GM18858 (cell line): ENCODE results near the gene EDARADD.

Source experiments
- ATAC-seq: cut with Tn5 transposase; IDR thresholded peaks from one replicate; pipeline ENCODE4 v1.9.1; 2021; ENCODE audit not compliant: unreplicated experiment

EDARADD gene

GRCh38 chr1:236392182-236392581 is 1.9 kb upstream of the EDARADD start:
- ATAC-seq, result no peak

DNA sequence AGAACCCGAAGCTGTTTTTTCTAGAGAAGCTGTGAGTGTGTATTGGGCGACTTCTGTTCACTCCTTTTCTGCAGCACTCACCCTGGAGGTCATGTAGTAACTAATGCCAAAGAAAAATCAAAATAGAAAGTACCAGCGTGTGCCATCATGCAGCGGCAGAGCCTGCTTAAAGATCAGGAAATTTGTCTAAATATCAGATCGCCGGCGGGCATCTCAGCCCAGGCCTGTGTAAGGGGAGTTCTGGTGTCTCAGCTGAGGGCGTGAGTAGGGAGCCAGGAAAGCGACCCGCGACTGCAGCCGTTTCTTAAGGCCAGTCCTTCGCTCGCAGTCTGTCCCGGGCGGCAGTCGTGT is 768 bp downstream of the EDARADD start:
- ATAC-seq, result peak; percentile 30

DNA sequence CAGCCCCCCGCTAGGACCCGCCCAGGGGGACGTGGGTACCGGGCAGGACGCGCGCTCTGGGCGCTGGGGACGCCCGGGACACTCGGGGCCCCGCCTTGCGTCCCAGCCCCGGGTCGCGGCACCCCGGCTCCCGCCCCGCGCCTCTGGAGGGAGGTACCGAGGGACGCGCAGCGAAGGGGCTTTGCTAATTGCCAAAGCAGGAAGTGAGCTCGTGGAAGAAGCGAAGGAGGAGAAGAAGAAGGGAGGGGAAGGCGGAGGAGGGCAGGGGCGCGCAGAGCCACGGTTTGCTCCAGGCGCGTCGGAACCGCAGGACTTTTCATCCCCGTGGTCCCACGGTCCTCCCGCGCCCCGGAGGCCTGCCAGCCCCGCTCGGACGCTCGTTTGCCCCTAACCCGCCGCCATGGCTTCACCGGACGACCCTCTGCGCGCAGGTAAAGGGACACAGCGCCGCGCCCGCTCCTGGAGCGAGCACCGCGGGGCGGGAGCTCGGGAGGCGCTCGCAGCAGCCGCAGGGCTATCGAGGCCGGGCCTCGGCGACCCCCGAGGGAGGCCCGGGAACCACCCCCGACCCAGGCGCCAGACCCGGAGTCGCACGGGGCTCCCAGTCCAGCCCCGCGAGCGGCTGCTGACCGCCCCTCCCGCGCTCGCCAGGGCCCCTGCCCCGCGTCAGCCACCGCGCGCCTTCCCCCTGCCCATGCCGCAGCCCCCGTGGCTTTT is 1.3 kb downstream of the EDARADD start:
- peak; percentile 44 for ATAC-seq

DNA sequence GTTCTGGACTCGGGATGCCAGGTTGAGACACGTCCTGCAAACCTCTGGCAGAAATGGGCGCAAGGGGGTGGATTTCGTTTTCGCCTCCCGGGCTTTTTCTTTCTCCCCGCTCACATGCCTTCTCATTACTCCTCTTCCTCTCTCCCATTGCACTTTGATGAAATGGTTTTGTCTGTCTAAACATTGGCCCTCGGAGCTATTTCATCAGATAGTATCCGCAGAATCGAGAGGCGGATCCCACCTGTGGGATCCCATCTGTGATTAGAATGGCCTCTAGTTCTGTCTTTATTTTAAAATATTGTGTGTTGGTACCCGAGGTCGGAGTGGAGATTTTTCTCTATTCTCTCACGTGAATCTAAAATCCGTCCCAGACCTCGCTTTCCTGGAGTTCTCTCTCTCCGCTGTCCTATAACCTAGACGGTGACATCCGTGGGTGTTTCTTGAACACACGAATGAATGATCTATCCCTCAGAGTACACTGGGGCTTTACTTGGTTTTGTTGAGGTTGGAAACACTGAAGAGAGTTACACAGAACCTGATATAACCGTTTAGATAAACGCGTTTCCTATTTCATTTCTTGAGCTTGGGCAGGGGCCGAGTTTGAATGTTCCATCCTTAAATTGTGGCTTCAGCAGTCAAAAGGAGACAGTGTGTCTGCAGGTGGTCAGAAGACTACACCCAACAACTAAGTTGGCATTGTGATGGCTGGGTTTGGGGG is 2.0 kb downstream of the EDARADD start:
- ATAC-seq, result no peak

- ATAC-seq, result no peak
Observed at GRCh38 chr1:236396665-236397043, 2.6 kb downstream of the EDARADD start.

- no peak for ATAC-seq
Observed at GRCh38 chr1:236397173-236397759, 3.2 kb downstream of the EDARADD start.

DNA sequence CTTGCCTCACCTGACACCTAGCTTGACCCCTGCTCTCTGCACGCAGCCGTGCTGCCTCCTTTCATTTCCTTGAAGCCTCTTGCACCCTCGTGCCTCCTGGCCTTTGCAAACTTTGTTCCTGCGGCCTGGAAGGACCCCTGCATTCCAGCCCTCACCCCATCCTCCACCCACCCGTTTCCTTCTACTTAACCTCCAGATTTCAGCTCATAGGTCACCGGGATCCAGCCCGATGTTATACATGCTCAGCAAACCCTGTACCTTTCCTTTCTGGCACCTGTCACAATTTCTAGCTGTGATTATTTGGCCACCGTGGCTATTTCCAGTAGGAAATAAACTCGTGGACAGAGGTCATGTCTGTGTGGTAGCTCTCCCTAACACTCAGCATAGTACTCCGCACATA is 4.5 kb downstream of the EDARADD start:
- ATAC-seq, result no peak

- ATAC-seq, result no peak
Observed at GRCh38 chr1:236400061-236400603, 6.0 kb downstream of the EDARADD start.

DNA sequence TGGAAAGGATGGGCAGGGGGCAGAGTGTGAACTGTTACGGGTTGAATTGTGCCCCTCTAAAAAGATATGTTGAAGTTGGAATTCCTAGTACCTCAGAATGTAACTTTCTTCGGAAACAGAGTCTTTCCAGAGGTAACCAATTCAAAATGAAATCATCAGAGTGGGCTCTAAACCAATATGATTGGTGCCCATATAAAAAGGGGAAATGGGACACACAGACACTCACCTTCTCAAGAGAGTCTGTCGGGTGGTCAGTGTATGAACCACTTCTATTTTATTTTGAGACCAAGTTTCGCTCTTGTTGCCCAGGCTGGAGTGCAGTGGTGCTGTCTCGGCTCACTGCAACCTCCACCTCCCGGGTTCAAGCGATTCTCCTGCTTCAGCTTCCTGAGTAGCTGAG is 7.6 kb downstream of the EDARADD start:
- no peak for ATAC-seq

DNA sequence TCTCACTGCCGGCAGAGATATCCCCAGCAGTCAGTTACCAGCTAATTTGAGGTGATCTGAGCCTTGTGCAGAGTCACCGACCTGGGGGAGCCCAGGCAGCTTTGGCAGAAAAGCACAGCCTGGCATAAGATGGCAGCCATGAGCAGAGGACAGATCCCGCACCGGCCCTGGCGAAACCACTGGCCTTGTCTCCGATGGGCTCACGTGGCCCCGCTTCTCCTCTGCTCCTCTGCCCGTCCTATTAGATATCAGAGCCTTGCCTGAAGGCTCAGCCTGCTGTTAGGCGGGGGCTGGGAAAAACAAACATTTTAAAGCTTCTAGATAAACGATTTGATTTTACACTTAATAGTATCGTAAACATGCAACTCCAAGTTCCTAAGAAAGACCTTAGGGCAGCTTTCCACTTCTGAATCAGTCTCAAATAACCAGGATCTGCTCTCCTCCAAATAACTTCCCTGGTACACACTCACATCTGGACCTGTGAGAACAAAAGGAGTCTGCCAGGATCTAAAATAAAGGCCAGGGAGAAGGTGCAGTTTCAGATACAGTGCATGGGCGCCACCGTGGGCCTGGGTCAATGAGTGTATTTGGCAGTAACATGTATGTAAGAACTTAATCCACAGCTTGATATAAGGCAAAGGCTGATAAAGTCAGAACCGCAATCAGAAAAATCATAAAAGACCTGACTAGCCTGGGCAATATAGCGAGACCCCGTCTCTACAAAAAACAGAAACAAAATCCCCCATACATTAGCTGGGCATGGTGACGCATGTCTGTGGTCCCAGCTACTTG is 10.0 kb downstream of the EDARADD start:
- no peak for ATAC-seq

- no peak for ATAC-seq
Observed at GRCh38 chr1:236407059-236407458, 13.0 kb downstream of the EDARADD start.

GRCh38 chr1:236413688-236414087 is 19.6 kb downstream of the EDARADD start:
- no peak for ATAC-seq

- ATAC-seq, result no peak
Observed at GRCh38 chr1:236416165-236416564, 22.1 kb downstream of the EDARADD start.

DNA sequence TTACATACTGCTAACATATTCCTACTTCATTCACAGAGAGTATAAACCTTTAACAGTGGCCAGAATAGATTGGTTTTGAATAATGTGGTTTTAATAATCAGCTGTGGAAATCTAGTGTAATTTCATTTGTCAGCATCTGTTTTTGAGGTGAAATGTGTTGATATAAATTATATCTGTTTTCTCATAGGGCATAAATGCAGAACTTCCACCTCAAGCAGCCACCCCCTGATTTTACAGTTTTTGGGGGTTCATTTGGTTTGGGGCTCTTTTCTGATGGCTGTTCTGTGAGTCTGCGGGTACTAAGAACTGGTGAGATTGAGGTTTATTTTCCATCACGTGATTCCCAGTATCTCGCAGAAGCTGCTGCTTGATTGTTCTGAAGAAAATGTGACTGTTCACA is 23.2 kb downstream of the EDARADD start:
- no peak for ATAC-seq

DNA sequence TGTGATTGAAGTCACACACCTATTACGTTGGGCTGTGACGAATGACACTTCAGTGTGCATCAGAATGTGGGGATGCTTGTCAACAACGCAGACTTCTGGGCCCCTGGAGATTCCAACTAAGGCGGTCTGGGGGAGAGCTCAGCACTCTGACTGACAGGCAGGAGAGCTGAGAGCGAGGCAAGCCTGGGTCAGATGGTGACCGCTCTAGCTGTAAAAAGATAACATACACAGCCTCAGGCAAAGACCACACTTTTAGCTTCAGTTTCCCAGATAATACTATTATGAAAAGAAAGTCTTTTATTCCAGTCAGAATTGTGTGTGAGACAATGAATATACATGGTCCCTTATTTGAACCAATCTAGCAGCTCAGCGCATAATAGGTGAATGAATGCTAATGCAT is 25.4 kb downstream of the EDARADD start:
- no peak for ATAC-seq

- no peak for ATAC-seq
Observed at GRCh38 chr1:236421022-236421421, 26.9 kb downstream of the EDARADD start.

DNA sequence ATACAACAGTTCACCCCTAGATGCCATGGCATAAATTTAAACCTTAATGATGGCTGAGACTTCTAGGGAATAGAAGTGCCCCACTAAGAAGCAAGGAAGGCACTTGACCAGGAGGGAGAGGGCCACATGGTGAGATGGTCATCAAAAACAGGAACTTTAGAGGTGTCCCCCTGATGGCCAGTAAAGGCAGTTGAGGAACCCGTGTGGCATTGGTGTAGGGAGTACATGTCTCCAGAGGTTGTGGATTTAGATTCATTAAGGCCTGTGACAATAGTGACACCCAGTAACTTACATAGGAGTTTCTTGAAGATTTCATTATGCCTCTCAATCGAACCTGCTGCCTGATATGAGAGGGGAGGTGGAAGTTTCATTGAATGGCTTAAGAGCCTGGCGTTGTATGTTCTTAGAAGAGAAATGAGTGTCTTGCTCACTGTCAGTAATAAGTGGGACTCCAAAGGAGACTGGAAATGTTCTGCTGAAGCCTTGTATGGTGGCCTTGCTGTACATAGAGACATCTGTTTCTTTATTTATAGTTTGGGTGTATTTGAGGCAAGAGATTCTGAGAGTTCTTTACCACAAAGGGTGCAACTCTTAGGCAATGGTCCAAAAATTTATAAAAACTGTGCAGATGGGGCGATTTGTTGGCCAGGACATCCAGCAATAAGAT is 27.9 kb downstream of the EDARADD start:
- ATAC-seq, result no peak

- no peak for ATAC-seq
Observed at GRCh38 chr1:236422517-236422876, 28.4 kb downstream of the EDARADD start.

GRCh38 chr1:236425031-236425663 is 31.1 kb downstream of the EDARADD start:
- peak; percentile 95 for ATAC-seq

DNA sequence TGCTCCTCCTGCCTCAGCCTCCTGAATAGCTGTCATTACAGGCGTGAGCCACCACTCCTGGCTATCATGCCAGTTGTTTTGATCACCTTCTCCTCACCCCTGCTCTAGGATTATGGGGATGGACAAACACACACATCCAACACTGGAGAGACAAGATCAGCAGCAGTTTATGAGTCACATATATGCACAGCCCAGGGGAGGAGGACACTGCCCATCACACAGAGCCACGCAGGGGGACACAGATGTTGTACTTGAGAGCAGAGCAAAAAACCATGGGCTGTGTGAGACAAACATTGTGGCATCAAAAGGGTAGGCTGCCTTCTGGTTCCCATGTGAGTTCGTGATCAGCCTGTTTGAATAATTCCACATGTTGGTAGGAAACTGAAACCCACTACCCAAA is 32.1 kb downstream of the EDARADD start:
- no peak for ATAC-seq
